ACHN (cell line): ENCODE measurements around the gene TSPAN5.

ENCODE experiments used
- DNase-seq: peaks from one replicate; pipeline ENCODE4 v3.0.0-alpha.2; 2015
- in situ Hi-C: cut with HindIII; loops from 2 replicates; pipeline ENCODE4 v1.10.0; 2017; ENCODE audit warnings: low sequenced_read_pairs, low pct_ligation_motif_present, low pct_unique_long_range_greater_than_20kb

TSPAN5 gene

GRCh38 chr4:98626350-98626749 is 32.1 kb downstream of the TSPAN5 start:
- DNase-seq: peak; percentile 75
- in situ Hi-C loops: no loop called here

- in situ Hi-C loops: no loop called here
Measured at GRCh38 chr4:98625920-98626319, 32.5 kb downstream of the TSPAN5 start.

GRCh38 chr4:98625399-98625798 is 33.0 kb downstream of the TSPAN5 start:
- in situ Hi-C loops: no loop called here

More at GRCh38 chr4:98625920-98626319, 32.5 kb downstream of the TSPAN5 start:
- DNase-seq: no peak

GRCh38 chr4:98624642-98625041 is 33.8 kb downstream of the TSPAN5 start:
- no peak for DNase-seq
- in situ Hi-C loops: no loop called here

More at GRCh38 chr4:98625399-98625798, 33.0 kb downstream of the TSPAN5 start:
- no peak for DNase-seq

- in situ Hi-C loops: no loop called here
- DNase-seq: no peak
Measured at GRCh38 chr4:98624144-98624543, 34.3 kb downstream of the TSPAN5 start.

- in situ Hi-C loops: no loop called here
Measured at GRCh38 chr4:98623126-98623802, 35.1 kb downstream of the TSPAN5 start.

GRCh38 chr4:98620087-98620784 is 38.2 kb downstream of the TSPAN5 start:
- in situ Hi-C loops: no loop called here
- no peak for DNase-seq

More at GRCh38 chr4:98623126-98623802, 35.1 kb downstream of the TSPAN5 start:
- no peak for DNase-seq

- in situ Hi-C loops: no loop called here
Measured at GRCh38 chr4:98619180-98619579, 39.2 kb downstream of the TSPAN5 start.

GRCh38 chr4:98618680-98619079 is 39.7 kb downstream of the TSPAN5 start:
- in situ Hi-C loops: no loop called here
- no peak for DNase-seq

More at GRCh38 chr4:98619180-98619579, 39.2 kb downstream of the TSPAN5 start:
- DNase-seq: no peak

GRCh38 chr4:98617358-98618047 is 40.9 kb downstream of the TSPAN5 start:
- no peak for DNase-seq
- in situ Hi-C loops: no loop called here

GRCh38 chr4:98615991-98616390 is 42.4 kb downstream of the TSPAN5 start:
- DNase-seq: no peak
- in situ Hi-C loops: no loop called here

- DNase-seq: no peak
- in situ Hi-C loops: no loop called here
Measured at GRCh38 chr4:98614662-98615061, 43.7 kb downstream of the TSPAN5 start.

GRCh38 chr4:98614094-98614493 is 44.3 kb downstream of the TSPAN5 start:
- in situ Hi-C loops: no loop called here
- no peak for DNase-seq

GRCh38 chr4:98613453-98614075 is 44.8 kb downstream of the TSPAN5 start:
- in situ Hi-C loops: no loop called here
- DNase-seq: no peak

GRCh38 chr4:98612318-98613250 is 45.8 kb downstream of the TSPAN5 start:
- in situ Hi-C loops: no loop called here
- DNase-seq: no peak

- no peak for DNase-seq
- in situ Hi-C loops: no loop called here
Measured at GRCh38 chr4:98611677-98612317, 46.6 kb downstream of the TSPAN5 start.

GRCh38 chr4:98610926-98611676 is 47.3 kb downstream of the TSPAN5 start:
- in situ Hi-C loops: no loop called here
- DNase-seq: no peak
